SK-N-SH (cell line): ENCODE results near the gene UPF3B. TPM values are rescaled to one million over a fixed set of nuclear protein-coding genes. Genes with fewer than 3 reads are reported as not detected.

ENCODE experiments used
- CTCF ChIA-PET: fragments of 300-600, 350-600 bp; formaldehyde crosslinking; extraction: SDS; loops from one replicate; lab custom pipeline; 2021; lab: Yijun Ruan, JAX
- POLR2A ChIA-PET: fragments of 350-600 bp; sonication (Branson Sonifier 250); formaldehyde crosslinking; extraction: SDS; loops from one replicate; lab custom pipeline; 2020; ENCODE audit warnings: antibody characterized with exemption, inconsistent platforms; lab: Yijun Ruan, JAX
- DNase-seq: peaks from one replicate; pipeline ENCODE4 v3.0.0; 2012
- H2AFZ ChIP-seq: fragments of 200-600 bp; sonication (generic); 2 replicates; pipeline ENCODE4 v1.8.1; 2016; ENCODE audit warnings: antibody characterized with exemption, mild to moderate bottlenecking, low read depth
- H3F3A ChIP-seq: fragments of 200-600 bp; sonication (generic); replicated peaks from 2 replicates; pipeline ENCODE3; 2016; ENCODE audit warnings: antibody characterized with exemption, mild to moderate bottlenecking; ENCODE audit not compliant: insufficient read depth
- H3K27ac ChIP-seq, 2 experiments: fragments of 200-500 bp in 1 of 2; fragments of 200-600 bp in 1 of 2; sonication (Bioruptor generic) in 1 of 2; sonication (generic), shearing (Covaris generic) in 1 of 2; 2 replicates each; pipeline versions ENCODE4 v1.5.1 to v1.6.1; 2014 to 2016; ENCODE audit warnings: low read depth in 2 of 2, inconsistent platforms in 1 of 2, low read length in 1 of 2, mild to moderate bottlenecking in 1 of 2, mixed read lengths in 1 of 2
- H3K27me3 ChIP-seq: fragments of 200-600 bp; sonication (generic), shearing (Covaris generic); 2 replicates; pipeline ENCODE4 v1.6.1; 2016; ENCODE audit warnings: mixed run types; ENCODE audit not compliant: insufficient read depth
- H3K36me3 ChIP-seq, 2 experiments: fragments of 200-500 bp in 1 of 2; fragments of 200-600 bp in 1 of 2; sonication (Bioruptor generic) in 1 of 2; sonication (generic) in 1 of 2; replicated peaks in 1 of 2; 2 replicates each; pipeline versions ENCODE3 to v1.5.1; 2014 to 2016; ENCODE audit warnings: low read length in 1 of 2, mild to moderate bottlenecking in 1 of 2; ENCODE audit not compliant: insufficient read depth in 2 of 2, control insufficient read depth in 1 of 2
- H3K4me1 ChIP-seq, 2 experiments: fragments of 200-500 bp in 1 of 2; fragments of 200-600 bp in 1 of 2; sonication (Bioruptor generic) in 1 of 2; sonication (generic), shearing (Covaris generic) in 1 of 2; 2 replicates each; pipeline versions ENCODE4 v1.5.1 to v1.6.1; 2014 to 2016; ENCODE audit warnings: low read depth in 1 of 2, low read length in 1 of 2, mixed run types in 1 of 2; ENCODE audit not compliant: insufficient read depth in 2 of 2, control insufficient read depth in 1 of 2
- H3K4me2 ChIP-seq: fragments of 200-600 bp; sonication (generic), shearing (Covaris generic); 2 replicates; pipeline ENCODE4 v1.6.1; 2017; ENCODE audit warnings: mixed run types
- H3K4me3 ChIP-seq, 2 experiments: fragments of 200-500 bp in 1 of 2; fragments of 200-600 bp in 1 of 2; sonication (Bioruptor generic) in 1 of 2; sonication (generic), shearing (Covaris generic) in 1 of 2; 2 replicates each; pipeline versions ENCODE4 v1.5.1 to v1.8.1; 2014 to 2016; ENCODE audit warnings: low read depth in 2 of 2, inconsistent platforms in 1 of 2, low read length in 1 of 2, mild to moderate bottlenecking in 1 of 2, mixed read lengths in 1 of 2, moderate library complexity in 1 of 2
- H3K79me2 ChIP-seq: fragments of 200-600 bp; sonication (generic); 2 replicates; pipeline ENCODE4 v1.8.1; 2017; ENCODE audit warnings: mild to moderate bottlenecking; ENCODE audit not compliant: insufficient read depth
- H3K9ac ChIP-seq: fragments of 200-600 bp; sonication (generic); 2 replicates; pipeline ENCODE4 v1.6.1; 2017; ENCODE audit warnings: mixed run types
- H3K9me2 ChIP-seq: fragments of 200-600 bp; sonication (generic); 2 replicates; pipeline ENCODE4 v1.6.1; 2017; ENCODE audit warnings: mixed run types
- H3K9me3 ChIP-seq: fragments of 200-600 bp; sonication (generic); 2 replicates; pipeline ENCODE4 v1.6.1; 2017; ENCODE audit warnings: mixed run types, mild to moderate bottlenecking, moderate library complexity
- H4K20me1 ChIP-seq: fragments of 200-600 bp; sonication (generic); 2 replicates; pipeline ENCODE4 v1.6.1; 2017; ENCODE audit warnings: mild to moderate bottlenecking, mixed run types; ENCODE audit not compliant: insufficient read depth
- CTCF ChIP-seq: fragments of 200-600 bp; sonication (generic); IDR thresholded peaks from 2 replicates; pipeline ENCODE4 v1.6.1; 2017; ENCODE audit warnings: antibody characterized with exemption, mild to moderate bottlenecking, moderate library complexity
- FOXJ3 ChIP-seq: sonication (generic); formaldehyde crosslinking; IDR thresholded peaks from 2 replicates; pipeline ENCODE4 v1.5.1; 2020; ENCODE audit warnings: mild to moderate bottlenecking, missing genetic modification reagents
- FOXM1 ChIP-seq: IDR thresholded peaks from 2 replicates; pipeline ENCODE4 v1.4.0; 2012; ENCODE audit warnings: low read depth, mild to moderate bottlenecking
- IRF3 ChIP-seq: fragments of 150-350 bp; IDR thresholded peaks from 2 replicates; pipeline ENCODE4 v1.6.1; 2016; ENCODE audit warnings: mild to moderate bottlenecking, low read depth, low read length
- NRF1 ChIP-seq: IDR thresholded peaks from 2 replicates; pipeline ENCODE4 v1.6.1; 2012; ENCODE audit warnings: low read depth, mild to moderate bottlenecking, low read length
- RAD21 ChIP-seq: IDR thresholded peaks from 2 replicates; pipeline ENCODE4 v1.6.1; 2012; ENCODE audit warnings: mild to moderate bottlenecking, low read length
- SIN3A ChIP-seq: IDR thresholded peaks from 2 replicates; pipeline ENCODE4 v1.6.1; 2012; ENCODE audit warnings: low read depth, mild to moderate bottlenecking, low read length, moderate library complexity, borderline replicate concordance
- TAF1 ChIP-seq: IDR thresholded peaks from 2 replicates; pipeline ENCODE4 v1.6.1; 2012; ENCODE audit warnings: low read depth, mild to moderate bottlenecking, low read length, moderate library complexity, borderline replicate concordance
- TCF12 ChIP-seq: IDR thresholded peaks from 2 replicates; pipeline ENCODE4 v1.4.0; 2012
- USF1 ChIP-seq: IDR thresholded peaks from 2 replicates; pipeline ENCODE4 v1.4.0; 2012; ENCODE audit warnings: low read depth, borderline replicate concordance
- ZBTB33 ChIP-seq: IDR thresholded peaks from 2 replicates; pipeline ENCODE4 v1.4.0; 2012; ENCODE audit warnings: low read depth, borderline replicate concordance
- whole genome bisulfite sequencing: methylation state at CpG from one replicate; pipeline ENCODE4 v1.1.6; 2017; ENCODE audit warnings: low lambda C conversion rate; 5-methylcytosine and 5-hydroxymethylcytosine counted together
- polyA plus RNA-seq, 3 experiments: library from polyadenylated mRNA; depleted of rRNA; stranded (reverse); fragments of >200 nt; gene quantifications; 2 replicates each; pipeline ENCODE4 v1.2.3, GENCODE V29; 2012
- small RNA-seq, 7 experiments: library from RNA; depleted of rRNA; stranded (forward); fragments of <200 nt; gene quantifications; one replicate each; pipeline ENCODE3, GENCODE V24; 2012

Gene UPF3B
- polyA plus RNA-seq, 1 of the 3 experiments (the other 2 are of a cell fraction) = 8.9 TPM

- Histone ChIP-seq H3K9me2 (no peaks in the 10 kb centered on the region), H4K20me1 (peaks cover 85% of the 10 kb centered on the region), H3K27ac (no peak overlapping the region), H3K4me1 (peaks cover 3 to 8% of the 10 kb centered on the region in 2 experiments; a peak in 1 of 4 replicates), H3K4me2 (no peak overlapping the region), H3K27me3 (no peaks in the 10 kb centered on the region)
- TF ChIP-seq TCF12 = no peak
- TF ChIP-seq RAD21 = peak; percentile 33
- no peak for TF ChIP-seq NRF1
- no peak for TF ChIP-seq TAF1
- no peak for TF ChIP-seq FOXJ3 (CRISPR knock-in tag)
- no peak for TF ChIP-seq IRF3
- TF ChIP-seq ZBTB33 = no peak
- no peak for TF ChIP-seq FOXM1
- TF ChIP-seq CTCF = peak; percentile 62
- no peak for TF ChIP-seq SIN3A
- TF ChIP-seq USF1 = no peak
- TF ChIP-seq, all 33 proteins: peak for 2
- 82% methylated on average over 14 of the region's 14 CpGs for WGBS
- H3K79me2 ChIP-seq = peaks cover 59% of the 10 kb centered on the region
- no peak overlapping the region for H3K4me3 ChIP-seq
- no peak overlapping the region for H2AFZ ChIP-seq
- no peaks in the 10 kb centered on the region for H3K9me3 ChIP-seq
- DNase-seq = peak; percentile 47
- no peak overlapping the region for H3K9ac ChIP-seq
- peaks cover 46 to 55% of the 10 kb centered on the region in 2 experiments for H3K36me3 ChIP-seq
- H3F3A ChIP-seq = peaks cover 25% of the 10 kb centered on the region
- ChIA-PET POLR2A (no interaction called here), CTCF (interaction anchor here (0.7 to 2.5 kb wide), 12 partner anchors 9 to 273 kb away, joined by 3 to 9 read pairs (median 4); partner anchors contain the start of gene SOWAHD)
These were observed 67.9 kb downstream of the UPF3B start for GRCh38 chrX:119784747-119785446.

Small RNA genes within 50 kb of the gene (small RNA-seq; reads per million reads assigned to genes)
- gene SNORA69 = 0 to 2.4 (median 0.10) reads per million in 7 experiments

Other genes starting within 250 kb of the UPF3B start
- gene NKRF, start 246.5 kb downstream of the UPF3B start, polyA plus RNA-seq (2012; rRNA removed) = 3.2 and 3.7 TPM in 2 replicates
- 33.1 and 36.3 TPM in 2 replicates for gene SEPTIN6, start 159.8 kb downstream of the UPF3B start, polyA plus RNA-seq (2012; rRNA removed)
- gene SOWAHD, start 94.4 kb downstream of the UPF3B start, polyA plus RNA-seq (2012; rRNA removed) = 0.20 and 0.32 TPM in 2 replicates
- 4,443 and 5,368 TPM in 2 replicates for gene RPL39, start 61.3 kb downstream of the UPF3B start, polyA plus RNA-seq (2012; rRNA removed)
- 11.8 and 14.8 TPM in 2 replicates for gene RNF113A, start 18.8 kb upstream of the UPF3B start, polyA plus RNA-seq (2012; rRNA removed)
- gene NDUFA1, start 18.9 kb upstream of the UPF3B start, polyA plus RNA-seq (2012; rRNA removed) = 96.5 and 101 TPM in 2 replicates
- 0.16 and 0.23 TPM in 2 replicates for gene AKAP14, start 42.9 kb upstream of the UPF3B start, polyA plus RNA-seq (2012; rRNA removed)
- gene NKAP, start 90.8 kb upstream of the UPF3B start, polyA plus RNA-seq (2012; rRNA removed) = 4.1 and 4.2 TPM in 2 replicates
- not detected in 2 replicates for gene RHOXF2B, start 224.7 kb upstream of the UPF3B start, polyA plus RNA-seq (2012; rRNA removed)